ENCODE measurements around the gene TRAPPC2B. TPM values are rescaled to one million over a fixed set of nuclear protein-coding genes. Genes with fewer than 3 reads are reported as not detected.

TRAPPC2B gene
- total and polyA plus RNA-seq, 9 donors: 9.1 to 25.1 (median 11.6) TPM

- intact Hi-C loops (cut with DNase I): no loop called here
- no peak for TF ChIP-seq CTCF (IDR thresholded peaks at IDR 0.05)
- TF ChIP-seq EP300 (IDR thresholded peaks at IDR 0.05): no peak
- no peak for TF ChIP-seq POLR2A (IDR thresholded peaks at IDR 0.05)
- H3K4me3 ChIP-seq: no peak overlapping the region
These were observed 35.4 kb upstream of the TRAPPC2B start for GRCh38 chr19:57327993-57328392.

GRCh38 chr19:57334191-57334590 lies 29.2 kb upstream of the TRAPPC2B start:
- intact Hi-C loops (cut with DNase I): no loop called here
- H3K9me3 ChIP-seq: peaks cover under 1 to 3% of the 10 kb centered on the region in 2 donors
- 68 to 72% (median 69%) methylated on average over 4 of the region's 4 CpGs for WGBS, 3 donors
- no peaks in the 10 kb centered on the region for H3K27me3 ChIP-seq
- no peak overlapping the region for H3K4me3 ChIP-seq
- no peaks in the 10 kb centered on the region for H3K4me1 ChIP-seq (ENCODE audit: insufficient read depth)
- H3K27ac ChIP-seq: no peak overlapping the region
- DNase-seq: no peak
- TF ChIP-seq EP300 (IDR thresholded peaks at IDR 0.05): no peak
- TF ChIP-seq POLR2A (IDR thresholded peaks at IDR 0.05): no peak
- no peak for TF ChIP-seq CTCF (IDR thresholded peaks at IDR 0.05)
- no peaks in the 10 kb centered on the region for H3K36me3 ChIP-seq

More at GRCh38 chr19:57327993-57328392, 35.4 kb upstream of the TRAPPC2B start:
- Histone ChIP-seq H3K27me3 (no peaks in the 10 kb centered on the region), H3K4me1 (ENCODE audit: insufficient read depth) (no peaks in the 10 kb centered on the region), H3K27ac (no peak overlapping the region), H3K36me3 (peaks cover 12% of the 10 kb centered on the region), H3K9me3 (peaks cover 17 to 59% of the 10 kb centered on the region in 2 donors)
- DNase-seq: no peak
- 95 to 96% (median 96%) methylated on average over 8 of the region's 8 CpGs for WGBS, 3 donors

GRCh38 chr19:57338877-57339276 lies 24.5 kb upstream of the TRAPPC2B start:
- intact Hi-C loops (cut with DNase I): no loop called here
- DNase-seq: no peak
- H3K27ac ChIP-seq: no peak overlapping the region
- H3K4me1 ChIP-seq (ENCODE audit: insufficient read depth): no peaks in the 10 kb centered on the region
- no peaks in the 10 kb centered on the region for H3K9me3 ChIP-seq
- TF ChIP-seq CTCF (IDR thresholded peaks at IDR 0.05) (no peak), POLR2A (IDR thresholded peaks at IDR 0.05) (no peak), EP300 (IDR thresholded peaks at IDR 0.05) (no peak)
- no peaks in the 10 kb centered on the region for H3K36me3 ChIP-seq
- H3K27me3 ChIP-seq: no peaks in the 10 kb centered on the region
- H3K4me3 ChIP-seq: no peak overlapping the region
- WGBS, 3 donors: 62 to 70% (median 63%) methylated on average over 3 of the region's 3 CpGs

- H3K4me3 ChIP-seq: no peak overlapping the region
- no peaks in the 10 kb centered on the region for H3K36me3 ChIP-seq
- TF ChIP-seq POLR2A (IDR thresholded peaks at IDR 0.05) (no peak), EP300 (IDR thresholded peaks at IDR 0.05) (no peak), CTCF (IDR thresholded peaks at IDR 0.05) (no peak)
- intact Hi-C loops (cut with DNase I): no loop called here
- DNase-seq: no peak
- no peaks in the 10 kb centered on the region for H3K9me3 ChIP-seq
- no peaks in the 10 kb centered on the region for H3K4me1 ChIP-seq (ENCODE audit: insufficient read depth)
- WGBS, 3 donors: 67 to 77% (median 73%) methylated on average over 6 of the region's 6 CpGs
- H3K27me3 ChIP-seq: no peaks in the 10 kb centered on the region
- H3K27ac ChIP-seq: no peak overlapping the region
These were observed 20.8 kb upstream of the TRAPPC2B start for GRCh38 chr19:57342582-57342981.
